ENCODE results near the gene TMEM174.

- TF ChIP-seq TAF1 (IDR thresholded peaks at IDR 0.05; ENCODE audit: low read depth) (no peak), MAX (IDR thresholded peaks at IDR 0.05) (no peak)
Observed at GRCh38 chr5:73129143-73129542, 43.9 kb upstream of the TMEM174 start.

Measured in Ishikawa (cell line).